ENCODE results near the gene ARID3C.

The ARID3C gene

GRCh38 chr9:34576597-34577399, 52.1 kb downstream of the ARID3C start:
- DNase-seq: no peak

- DNase-seq: no peak
Measured at GRCh38 chr9:34575862-34576596, 52.8 kb downstream of the ARID3C start.

- DNase-seq: no peak
Measured at GRCh38 chr9:34575241-34575640, 53.6 kb downstream of the ARID3C start.

- no peak for DNase-seq
Measured at GRCh38 chr9:34574571-34574970, 54.3 kb downstream of the ARID3C start.

- no peak for DNase-seq
Measured at GRCh38 chr9:34573599-34574325, 55.1 kb downstream of the ARID3C start.

GRCh38 chr9:34572628-34573027, 56.2 kb downstream of the ARID3C start:
- peak; percentile 13 to 49 (median 13) for DNase-seq

GRCh38 chr9:34572092-34572491, 56.8 kb downstream of the ARID3C start:
- peak; percentile 59 to 80 (median 61) for DNase-seq

- DNase-seq: no peak
Measured at GRCh38 chr9:34571481-34571810, 57.4 kb downstream of the ARID3C start.
